ENCODE data around the gene YPEL3.

YPEL3 gene

DNA sequence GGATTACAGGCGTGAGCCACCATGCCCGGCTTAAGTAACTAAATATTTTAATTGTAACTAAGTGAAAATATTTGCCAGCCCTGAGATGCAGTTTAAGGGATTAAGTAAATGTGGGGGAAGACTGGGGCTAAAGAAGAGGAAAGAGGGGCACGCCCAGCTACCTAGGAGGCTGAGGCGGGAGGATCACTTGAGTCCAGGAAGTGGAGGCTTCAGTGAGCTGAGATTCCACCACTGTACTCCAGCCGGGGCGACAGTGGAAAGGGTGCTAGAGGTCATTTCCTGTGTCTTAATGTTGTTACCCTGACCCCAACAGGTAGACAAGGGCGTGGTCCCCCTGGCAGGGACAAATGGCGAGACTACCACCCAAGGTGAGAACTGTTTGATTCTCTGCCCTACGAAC lies 27.7 kb downstream of the YPEL3 start:
- no peak for DNase-seq

DNA sequence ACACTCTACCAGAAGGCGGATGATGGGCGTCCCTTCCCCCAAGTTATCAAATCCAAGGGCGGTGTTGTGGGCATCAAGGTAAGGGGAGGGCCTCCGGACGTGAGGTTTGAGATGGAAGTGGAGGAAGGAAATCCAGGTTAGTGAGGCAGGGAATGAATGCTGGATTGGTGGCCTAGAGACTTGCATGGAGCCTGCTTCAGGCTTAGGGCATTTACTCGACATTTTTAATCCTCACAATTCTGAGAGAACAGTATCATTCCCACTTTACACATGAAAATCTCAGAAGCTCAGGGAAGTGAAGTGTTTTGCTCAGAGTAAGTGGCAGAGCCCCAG lies 28.5 kb downstream of the YPEL3 start:
- DNase-seq = no peak

DNA sequence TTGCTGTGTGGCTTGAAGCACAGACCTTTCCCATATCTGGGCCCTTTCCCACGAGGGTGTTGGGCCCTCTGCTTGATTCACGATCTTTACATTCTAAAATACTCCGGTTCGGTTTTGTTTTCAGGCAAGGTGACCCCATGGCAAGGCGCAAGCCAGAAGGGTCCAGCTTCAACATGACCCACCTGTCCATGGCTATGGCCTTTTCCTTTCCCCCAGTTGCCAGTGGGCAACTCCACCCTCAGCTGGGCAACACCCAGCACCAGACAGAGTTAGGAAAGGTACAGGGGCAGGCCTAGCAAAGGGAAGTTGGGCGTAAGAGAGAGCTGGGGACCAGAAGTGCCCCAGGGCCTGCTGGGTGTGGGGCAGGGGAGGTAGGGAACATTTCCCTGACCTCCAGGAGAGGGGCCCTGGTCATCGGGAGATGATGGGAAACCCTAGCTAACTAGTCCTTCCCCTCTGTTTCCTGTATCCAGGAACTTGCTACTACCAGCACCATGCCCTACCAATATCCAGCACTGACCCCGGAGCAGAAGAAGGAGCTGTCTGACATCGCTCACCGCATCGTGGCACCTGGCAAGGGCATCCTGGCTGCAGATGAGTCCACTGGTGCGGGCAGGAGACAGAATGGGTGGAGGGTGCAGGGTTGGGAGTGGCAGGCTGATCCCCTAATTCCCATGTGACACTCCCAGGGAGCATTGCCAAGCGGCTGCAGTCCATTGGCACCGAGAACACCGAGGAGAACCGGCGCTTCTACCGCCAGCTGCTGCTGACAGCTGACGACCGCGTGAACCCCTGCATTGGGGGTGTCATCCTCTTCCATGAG lies 29.0 kb downstream of the YPEL3 start:
- no peak for DNase-seq

DNA sequence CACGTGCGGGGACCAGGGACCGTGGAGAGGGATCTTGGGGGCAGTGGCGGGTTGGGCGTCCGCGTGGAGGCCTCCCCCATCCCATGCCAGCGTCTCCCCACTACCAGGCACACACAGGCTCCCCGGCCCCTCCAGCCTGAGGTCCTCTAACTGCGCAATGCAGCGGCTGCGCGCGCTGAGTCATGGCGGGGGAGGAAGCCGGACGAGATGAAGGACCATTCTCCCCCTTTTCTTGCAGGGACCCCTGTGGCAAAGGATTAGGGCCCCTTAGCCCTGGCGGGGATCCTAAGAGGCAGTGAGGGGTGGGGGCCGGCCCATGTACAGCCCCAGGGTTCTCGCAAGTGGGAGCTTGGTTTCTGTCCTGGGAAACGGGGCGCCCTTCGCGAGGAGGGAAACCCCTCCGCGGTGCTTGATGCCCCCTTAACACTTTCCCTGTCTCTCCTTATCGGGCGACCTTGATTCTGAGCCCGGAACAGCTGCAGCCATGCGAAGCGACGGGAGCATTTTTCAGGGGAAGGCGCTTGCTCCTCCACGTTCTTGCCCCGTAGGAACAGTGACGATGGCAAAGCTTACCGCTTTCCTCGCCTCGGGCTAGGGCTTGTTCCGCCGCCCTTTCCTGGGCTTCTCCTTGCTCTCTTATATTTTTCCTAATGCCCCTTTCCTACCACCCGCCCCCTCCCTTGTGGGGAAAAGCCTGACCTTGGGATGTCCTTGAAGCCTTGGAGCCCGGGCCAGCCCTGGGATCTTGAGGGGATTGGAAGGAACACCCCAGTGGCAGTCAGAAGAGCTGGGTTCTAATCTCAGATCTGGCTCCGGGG lies 29.9 kb downstream of the YPEL3 start:
- peak in 2 of 4 experiments; percentile 28 to 32 for DNase-seq

DNA sequence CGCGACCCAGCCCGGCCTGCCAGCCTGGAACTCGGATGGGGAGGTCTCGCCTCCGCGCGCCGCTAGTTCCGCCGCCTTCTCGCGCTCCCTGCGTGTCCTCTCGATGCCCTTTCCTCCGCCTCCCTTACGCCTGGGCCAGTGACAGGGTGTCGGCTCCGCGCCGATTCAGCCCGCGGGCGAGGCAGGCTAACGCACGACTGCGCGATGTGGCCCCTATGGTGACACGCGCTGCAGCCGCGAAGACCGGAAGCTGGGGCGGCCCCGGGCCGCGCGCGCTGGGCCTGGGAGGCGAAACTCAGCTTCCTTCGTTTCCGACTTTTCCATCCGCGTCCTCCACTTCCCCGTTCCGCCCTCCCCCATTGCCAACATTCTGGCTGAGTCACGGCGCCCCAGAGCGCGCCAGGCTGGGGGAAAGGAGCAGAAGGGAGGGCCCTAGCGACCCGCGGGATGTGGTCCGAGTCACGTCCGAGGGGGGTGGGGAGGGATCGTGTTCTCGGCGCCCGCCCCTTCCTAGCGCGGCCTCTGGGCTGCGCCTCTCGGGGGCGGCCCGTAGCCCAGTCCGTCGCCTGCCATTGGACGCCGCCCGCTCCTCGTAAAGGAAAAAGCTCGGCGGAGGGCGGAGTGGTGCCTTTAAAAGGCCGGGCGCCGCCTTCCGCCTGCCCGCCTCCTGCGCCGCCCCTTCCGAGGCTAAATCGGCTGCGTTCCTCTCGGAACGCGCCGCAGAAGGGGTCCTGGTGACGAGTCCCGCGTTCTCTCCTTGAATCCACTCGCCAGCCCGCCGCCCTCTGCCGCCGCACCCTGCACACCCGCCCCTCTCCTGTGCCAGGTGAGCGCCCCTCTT lies 30.7 kb downstream of the YPEL3 start, which contains the start of gene ALDOA:
TSS of gene ALDOA (plus strand) at position 659 of the 841 bp plus-strand sequence. CDS start 1,138 bp downstream, outside the sequence.
- DNase-seq = peak; percentile 89 to 93 (median 90)

DNA sequence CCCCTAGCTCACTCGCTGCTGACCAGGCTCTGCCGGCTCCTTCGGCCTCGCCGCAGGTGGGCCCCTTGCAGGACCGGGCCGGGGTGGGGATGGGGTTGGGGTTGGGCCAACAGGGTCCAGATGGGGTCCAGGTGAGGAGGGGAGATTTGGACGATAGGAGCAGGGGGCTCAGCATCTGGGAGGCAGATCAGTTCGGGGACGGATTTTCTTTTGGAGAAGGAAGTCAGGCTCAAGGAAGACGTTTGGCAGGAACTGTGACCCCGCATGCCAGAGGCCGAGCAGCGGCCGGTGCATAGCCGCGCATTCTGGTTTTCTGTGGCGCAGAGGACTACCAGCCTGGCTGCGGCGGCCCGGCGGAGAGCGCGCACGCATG lies 31.3 kb downstream of the YPEL3 start:
- DNase-seq = no peak

DNA sequence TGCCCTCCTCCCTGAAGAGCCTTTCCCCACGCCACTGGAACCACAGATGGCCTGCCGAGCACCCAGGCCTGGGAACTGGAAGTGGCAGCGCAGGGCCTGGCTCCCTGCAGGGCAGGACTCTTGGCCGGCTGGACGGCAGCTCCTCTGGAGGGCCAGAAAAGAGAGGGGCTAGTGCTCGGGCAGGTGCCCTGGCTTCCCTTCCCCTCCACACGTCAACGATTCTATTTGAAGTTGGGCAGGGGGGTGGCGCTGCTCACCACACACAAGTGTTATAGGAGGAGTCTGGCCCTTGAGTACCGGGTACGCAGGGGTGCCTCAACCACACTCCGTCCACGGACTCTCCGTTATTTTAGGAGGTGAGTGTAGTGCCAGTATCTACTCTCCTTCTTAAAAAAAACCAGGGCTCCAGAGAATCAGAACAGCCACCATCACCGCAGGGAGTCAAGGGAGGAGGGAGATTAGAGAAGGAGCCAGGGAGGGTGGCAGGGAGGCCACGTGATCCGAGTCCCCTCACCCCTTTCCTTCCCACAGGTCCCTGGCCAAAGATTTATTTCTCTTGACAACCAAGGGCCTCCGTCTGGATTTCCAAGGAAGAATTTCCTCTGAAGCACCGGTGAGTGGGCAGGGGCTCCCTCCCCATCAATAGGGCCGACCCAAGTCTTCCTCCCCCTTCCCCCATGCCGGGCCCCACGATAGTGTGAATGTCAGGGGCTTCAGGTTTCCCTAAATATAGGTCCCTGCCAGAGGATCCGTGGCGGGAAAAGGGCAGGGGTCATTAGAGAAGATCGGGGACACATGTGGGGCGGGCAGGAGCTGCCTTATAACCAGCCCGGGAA lies 31.9 kb downstream of the YPEL3 start:
- peak; percentile 32 to 53 (median 38) for DNase-seq

DNA sequence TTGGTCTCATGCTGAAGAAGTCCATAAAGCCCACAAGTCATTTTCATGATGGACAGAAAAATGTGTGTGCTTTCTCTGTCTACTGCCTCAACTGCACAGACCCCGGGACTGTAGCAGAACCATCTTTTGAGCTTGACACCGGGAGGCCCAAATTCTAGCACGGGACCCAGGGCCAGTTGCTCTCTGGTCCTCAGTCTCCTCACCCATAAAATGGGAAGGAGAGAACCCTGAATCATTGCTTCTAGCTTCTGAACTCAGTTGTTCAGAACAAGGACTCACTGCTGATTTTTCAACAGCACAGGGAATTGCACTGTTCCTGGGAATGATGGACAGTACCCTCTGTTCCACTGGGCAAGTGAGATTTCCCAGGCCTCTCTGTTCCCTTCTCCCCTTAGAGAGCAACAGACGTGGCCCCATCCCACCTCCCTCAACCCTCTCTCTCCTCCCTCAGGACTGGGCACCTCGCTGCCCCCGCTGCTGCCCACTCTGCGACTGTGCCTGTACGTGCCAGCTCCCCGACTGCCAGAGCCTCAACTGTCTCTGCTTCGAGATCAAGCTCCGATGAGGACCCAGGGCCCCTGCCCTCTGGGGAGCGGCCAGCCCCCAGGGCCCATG lies 32.6 kb downstream of the YPEL3 start:
- no peak for DNase-seq

DNA sequence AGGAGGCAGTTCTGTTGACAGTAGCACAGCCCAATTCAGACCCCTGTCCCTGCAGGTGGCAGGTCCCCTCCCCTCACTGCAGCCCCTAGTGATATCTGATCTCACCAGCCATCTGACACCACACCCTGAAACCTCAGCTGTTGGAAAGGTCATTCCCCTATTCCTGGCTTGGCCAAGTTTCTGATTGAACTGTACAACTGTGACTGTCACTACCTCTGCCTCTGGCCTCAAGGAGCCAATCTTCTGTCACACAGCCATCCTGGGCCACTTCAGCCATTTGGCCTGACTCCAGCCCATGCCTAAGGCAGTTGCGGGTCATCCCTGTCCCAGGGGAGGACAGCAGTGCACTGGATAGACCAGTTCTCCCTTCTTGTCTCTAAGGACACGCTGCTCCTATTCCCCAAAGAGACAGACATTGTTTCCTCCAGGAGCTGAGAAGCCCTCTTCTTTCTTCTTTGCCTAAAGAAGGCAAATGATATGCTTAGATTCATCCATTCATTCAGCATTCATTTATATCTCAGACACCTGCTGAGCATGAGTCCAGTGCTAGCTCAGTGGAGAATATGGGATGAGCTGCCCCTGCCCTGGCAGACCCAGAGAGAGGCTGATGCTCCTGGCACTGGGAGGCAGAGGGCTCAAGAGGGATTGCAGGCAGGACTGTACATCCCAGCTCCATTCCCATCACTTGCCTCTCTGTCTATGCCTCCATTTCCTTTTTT lies 35.0 kb downstream of the YPEL3 start:
- DNase-seq = no peak

DNA sequence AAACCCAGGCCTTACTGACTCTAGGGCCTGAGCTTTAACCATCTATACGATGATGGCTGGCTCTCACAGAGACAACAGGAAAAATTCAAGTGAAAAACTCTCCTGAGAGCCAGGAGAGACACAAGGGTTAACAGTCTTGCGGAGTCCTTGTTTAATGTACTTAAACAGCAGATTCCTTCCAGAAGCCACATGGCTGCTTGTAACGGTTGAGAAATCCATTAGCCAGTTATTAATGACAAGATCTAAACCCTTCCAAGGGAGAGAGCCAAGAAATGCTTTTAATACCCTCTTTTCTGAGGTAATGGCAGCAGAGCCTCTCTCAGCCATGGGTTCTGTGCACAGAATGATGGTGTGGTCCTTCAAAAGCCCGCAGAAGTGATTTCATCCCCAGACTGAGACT lies 35.7 kb downstream of the YPEL3 start:
- DNase-seq = no peak

DNA sequence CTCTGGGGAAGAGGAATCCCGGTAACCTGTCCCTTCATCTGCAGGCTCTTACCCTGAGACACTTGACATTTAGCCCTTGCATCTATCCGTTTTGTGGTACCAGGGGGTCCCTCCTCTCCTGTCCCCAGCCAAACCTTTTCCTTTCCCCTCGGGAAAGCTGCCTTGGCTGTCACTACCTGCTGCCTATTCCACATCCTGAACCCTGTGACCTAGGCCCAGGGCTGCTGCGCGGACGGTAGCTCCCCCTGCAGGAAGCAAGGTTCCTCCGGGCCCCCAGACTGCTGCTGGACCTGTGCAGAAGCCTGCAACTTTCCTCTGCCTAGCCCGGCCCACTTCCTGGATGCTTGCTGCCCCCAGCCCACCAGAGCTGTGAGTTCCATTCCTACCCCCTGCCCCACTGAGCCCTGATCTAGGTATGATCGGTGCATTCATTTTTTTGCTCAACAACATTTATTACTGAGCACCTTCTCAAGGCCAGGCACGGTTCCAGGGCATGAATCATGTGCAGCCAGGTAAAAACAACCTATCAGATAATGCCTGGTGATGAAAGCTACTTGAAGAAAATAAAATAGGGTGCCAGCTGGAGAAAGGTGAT lies 41.0 kb downstream of the YPEL3 start:
- DNase-seq = peak in 2 of 4 experiments; percentile 12 to 20

DNA sequence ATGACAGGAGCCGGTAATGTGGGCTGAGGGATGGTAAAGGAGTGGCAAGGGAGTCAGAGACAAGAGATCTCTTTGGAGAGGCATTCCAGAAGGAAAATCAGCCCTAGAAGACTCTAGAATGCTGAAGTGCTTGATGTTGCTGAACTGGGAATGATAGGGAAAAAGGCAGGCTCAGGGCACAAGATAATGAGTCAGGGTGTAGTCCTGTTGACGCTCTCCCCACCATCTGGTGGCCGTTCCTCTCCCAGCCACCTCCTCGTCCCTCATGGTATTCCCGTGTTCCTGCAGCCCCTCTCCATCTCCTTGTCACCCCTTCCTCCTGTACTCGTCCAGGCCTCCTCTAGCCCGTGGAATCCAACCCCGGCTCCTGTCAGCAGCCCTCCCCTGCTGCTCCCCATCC lies 41.6 kb downstream of the YPEL3 start:
- no peak for DNase-seq

DNA sequence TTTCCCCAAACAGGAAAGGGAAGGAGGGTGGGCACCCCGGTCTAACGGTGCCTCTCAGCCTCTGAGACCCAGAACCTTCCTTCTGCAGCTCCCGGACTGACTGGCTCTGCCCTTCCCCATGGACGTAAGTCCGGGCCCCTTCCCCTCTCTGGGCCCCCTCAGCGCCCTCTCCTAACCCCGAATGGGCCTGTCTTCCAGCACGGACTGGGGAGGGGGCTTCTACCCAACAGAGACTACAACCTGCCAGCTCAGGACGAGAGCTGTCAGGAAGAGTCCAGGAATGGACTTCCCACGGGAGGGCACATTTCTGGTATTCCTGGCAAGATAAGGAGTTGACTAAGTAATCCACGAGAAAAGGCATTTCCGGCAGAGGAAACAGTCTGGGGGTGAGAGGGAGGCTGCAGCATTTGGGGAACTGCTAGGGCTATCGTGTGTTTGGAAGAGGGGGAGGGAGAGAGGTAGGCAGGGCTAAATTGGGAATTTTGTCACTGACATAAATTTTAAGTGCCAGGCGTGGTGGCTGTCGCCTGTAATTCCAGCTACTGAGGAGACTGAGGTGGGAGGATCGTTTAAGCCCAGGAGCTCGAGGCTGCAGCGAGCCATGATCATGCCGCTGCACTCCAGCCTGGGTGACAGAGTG lies 42.5 kb downstream of the YPEL3 start:
- DNase-seq = no peak

DNA sequence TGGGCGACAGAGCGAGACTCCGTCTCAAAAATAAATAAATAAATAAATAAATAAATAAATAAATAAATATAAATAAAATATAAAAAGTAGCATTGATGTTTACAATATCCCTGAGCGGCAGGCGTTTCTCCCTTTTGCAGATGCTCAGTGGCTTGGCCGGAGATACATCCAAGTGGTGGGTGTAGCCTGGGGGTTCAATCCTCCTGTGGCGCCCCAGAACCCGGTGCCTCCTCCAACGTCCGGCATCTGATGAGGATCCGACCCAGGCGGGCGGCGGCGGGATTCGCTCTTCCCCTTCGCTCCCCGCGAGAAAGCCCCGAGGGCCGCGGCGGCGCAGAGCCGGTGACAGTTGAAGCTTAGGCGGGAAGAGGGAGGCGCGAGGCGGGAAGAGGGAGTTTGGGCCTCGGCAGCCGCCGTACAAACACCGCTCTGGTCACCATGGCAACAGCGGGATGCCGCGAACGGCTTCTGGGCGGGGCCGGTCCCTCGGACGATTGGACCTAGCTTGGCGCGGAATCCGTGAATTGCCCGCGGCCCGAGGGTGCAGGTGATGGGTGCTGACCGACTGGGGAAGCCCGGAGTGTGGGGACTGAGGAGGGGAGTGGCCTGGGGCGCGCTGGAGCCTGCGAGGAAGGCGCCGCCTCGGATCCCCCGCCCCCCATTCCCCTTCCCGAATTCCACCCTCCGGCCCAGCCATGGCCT lies 43.2 kb downstream of the YPEL3 start:
- DNase-seq = peak; percentile 77 to 86 (median 78)

DNA sequence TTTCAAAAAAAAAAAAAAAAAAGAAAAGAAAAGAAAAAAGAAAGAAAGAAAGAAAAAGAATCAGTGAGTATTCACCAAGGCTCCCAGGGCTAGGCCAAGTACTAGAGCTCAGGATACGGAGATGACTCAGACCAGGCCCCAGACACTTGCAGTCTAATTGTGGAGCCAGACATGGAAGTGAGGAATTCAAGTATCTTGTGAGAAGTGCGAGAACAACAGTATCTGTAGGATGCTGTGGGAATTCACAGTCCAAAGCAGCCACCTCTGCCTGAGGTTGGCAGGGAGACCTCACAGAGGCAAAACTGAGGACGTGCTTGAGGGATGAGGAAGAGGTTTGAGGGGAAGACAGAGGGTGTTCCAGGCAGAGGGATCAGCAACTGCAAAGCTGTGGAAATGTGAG lies 44.5 kb downstream of the YPEL3 start:
- DNase-seq = no peak

DNA sequence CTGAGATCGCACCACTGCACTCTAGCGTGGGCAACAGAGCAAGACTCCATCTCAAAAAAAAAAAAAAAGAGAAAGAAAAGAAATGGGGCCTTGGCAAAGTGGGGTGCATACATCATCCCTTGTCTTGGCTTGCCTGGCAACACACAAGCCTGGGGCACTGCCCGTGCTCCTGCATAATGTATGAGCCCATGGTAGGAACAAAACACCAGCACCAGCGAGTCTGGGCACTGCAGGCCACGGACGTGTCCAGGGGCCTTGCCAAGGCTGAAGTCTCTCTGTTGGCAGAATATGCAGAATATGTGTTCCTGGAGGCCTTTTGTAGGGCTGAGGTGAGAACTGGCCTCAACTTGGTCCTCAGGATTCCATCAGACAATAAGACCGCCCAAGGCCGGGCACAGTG lies 46.1 kb downstream of the YPEL3 start:
- no peak for DNase-seq

DNA sequence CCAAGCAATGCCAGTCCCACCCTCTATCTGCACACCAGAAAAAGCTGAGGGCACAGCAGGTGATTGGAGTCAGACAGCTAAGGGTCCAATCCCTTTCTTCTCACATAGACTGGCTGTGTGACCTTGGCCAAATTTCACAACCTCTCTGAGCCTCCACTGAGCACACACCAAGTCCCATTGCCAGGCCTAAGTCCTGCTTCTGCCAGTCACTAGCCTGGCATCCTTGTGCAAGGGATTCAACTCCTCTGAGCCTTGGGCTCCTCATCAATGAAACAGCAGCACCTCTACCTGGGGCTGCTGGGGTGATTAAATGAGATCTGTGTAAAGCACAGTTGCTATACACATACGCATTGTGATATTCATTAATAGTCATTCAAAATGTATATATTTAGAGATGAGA lies 49.4 kb downstream of the YPEL3 start:
- DNase-seq = no peak

DNA sequence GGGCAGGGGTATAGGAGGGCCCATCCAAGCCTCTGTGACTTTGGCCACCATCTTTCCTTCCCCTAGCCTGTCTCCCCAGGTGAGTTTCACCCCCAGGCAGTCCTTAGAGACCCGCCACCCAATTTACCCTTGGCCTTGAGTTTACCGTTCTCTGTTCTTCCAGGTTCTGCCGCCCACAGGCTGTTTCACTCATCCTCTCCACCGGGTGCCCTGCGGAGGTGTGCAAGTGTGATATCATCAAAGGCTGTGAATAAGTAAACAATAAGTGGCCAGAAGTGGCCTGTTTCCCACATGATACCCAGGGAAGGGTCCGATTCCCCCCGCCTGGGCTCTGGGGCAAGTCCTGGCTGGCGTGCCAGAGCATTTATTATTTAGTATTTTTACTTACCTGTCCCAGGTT lies 49.8 kb downstream of the YPEL3 start:
- no peak for DNase-seq
